Fibroblast of skin of abdomen (primary cell): ENCODE results near the gene NOX1.
"Not testable (repeated sequence)": the region's sequence is repeated elsewhere in the genome, so short reads cannot be mapped to it uniquely, and the experiment has no call there.

ENCODE experiments used
- DNase-seq: peaks from one replicate; pipeline ENCODE4 v3.0.0-alpha.2; 2013

The NOX1 gene

DNA sequence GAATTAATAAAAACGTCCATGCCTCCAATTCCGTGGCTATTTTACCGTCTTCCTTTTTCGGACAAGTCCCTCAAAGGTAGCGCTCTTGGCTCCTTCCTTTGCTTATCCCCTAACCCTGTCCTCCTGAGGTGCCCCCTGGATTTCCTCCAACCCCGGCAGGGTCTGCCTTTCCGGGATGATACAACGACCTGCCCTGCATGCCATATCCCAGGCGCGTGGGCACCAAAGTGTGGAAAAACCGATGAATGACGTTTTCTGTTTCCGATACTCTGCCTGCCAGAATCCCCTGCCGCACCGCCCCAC, 54.7 kb downstream of the NOX1 start:
- no peak for DNase-seq

DNA sequence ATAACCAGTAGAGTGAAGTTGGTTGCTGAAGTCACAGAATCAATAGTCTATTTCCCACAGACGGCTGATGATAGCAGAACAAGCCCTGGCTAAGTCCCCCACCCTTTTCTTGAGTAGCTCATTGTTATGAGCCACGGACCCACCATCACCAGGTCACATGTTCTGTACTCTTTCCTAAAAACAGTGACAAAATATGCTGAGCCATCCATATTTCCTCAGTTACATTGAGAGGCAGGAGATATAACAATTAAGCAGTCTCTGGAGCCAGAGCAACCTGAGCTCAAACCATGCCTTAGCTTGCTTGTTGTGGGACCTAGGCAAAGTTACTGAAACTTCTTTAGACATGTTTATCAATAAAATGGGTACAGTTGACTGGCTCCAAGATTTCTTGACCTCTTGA, 56.8 kb downstream of the NOX1 start:
- no peak for DNase-seq

DNA sequence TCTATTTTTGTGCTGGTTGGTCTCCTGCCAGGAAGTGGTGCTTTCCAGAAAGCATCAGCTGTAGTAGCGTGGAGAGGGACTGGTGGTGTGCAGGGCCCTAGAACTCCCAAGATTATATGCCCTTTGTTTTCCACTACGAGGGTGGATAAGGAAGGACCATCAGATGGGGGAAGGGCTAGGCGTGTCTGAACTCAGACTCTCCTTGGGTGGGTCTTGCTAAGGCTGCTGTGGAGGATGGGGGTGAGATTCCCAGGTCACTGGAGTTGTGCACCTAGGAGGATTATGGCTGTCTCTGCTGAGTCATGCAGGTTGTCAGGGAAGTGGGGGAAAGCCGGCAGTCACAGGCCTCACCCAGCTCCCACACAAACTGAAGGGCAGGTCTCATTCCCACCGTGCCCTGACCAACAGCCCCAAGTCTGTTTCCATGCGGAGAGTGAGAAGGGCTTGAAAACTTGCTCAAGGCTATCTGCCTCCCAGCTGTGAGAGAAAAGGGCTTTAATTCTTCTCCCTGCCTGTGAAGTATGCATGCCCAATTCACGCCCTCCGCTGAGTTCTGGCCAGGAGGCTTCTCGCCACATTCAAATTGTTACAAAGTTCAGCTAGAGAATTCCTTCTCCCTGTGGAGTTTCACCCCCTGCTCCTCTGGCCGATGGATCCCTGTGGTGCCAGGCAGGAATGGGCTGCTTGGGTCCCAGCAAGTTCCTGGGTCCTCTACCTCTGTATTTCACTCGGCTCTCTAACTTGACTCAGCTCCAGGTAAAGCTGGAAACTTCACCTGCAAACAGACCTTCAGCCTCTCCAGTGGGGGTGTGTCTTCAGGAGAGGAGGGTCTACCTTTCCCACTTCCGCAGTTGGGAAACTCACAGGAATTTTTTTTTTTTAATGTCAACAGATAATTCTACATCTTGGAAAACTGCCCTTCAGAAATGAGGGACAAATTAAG, 61.7 kb downstream of the NOX1 start:
- DNase-seq: no peak

DNA sequence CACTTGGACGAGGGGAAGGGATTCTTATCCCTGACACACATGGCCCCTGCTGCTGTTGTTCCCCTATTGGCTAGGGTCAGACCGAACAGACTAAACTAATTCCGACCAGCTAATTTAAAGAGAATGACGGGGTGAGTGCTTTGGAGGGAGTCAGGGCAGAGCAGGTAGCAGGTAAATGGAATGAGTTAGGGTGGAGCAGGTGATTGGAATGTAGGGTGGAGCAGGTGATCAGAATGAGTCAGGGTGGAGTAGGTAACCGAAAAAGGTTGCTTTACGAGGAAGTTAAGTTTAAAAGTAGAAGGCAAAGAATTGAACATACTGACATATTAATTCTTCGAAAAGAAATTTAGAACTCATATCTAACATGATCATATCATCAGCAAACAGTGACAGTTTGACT, 65.9 kb downstream of the NOX1 start:
- DNase-seq: not testable (repeated sequence)

DNA sequence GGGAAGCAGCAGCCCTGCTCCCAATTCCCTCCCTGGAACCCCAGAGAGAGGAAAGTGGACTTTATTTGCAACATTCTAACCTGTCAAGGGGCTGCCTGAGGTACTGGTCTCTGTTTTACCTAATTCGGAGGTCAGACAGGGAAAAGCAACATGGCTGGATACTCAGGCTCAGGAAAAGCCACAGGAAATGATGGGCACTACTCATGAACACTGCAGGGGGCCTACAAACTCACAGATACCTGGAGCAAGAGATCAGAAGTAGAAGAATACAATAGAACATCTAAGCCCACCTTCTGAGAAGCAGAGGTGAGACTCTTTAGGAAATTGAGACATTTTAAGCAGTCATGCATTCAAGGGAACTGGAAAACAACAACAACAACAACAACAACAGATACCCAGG, 69.4 kb downstream of the NOX1 start:
- no peak for DNase-seq

DNA sequence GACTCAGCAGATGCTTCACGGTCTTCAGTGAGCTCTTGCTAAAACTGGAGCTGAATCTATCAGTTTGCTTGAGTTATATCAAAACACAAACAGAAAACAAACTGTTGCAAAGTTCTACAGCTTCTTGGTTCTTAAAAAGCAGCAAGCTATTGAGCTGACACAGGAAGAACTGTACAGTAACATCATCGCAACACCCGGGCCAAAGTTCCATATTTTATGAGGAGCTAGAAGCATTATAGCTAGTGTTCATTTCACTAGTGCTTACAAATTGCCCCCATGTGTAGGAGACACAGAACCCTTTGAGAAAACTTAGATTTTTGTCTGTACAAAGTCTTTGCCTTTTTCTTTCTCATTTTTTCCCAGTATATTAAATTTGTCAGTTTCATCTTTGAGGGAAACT, 71.3 kb downstream of the NOX1 start:
- no peak for DNase-seq

DNA sequence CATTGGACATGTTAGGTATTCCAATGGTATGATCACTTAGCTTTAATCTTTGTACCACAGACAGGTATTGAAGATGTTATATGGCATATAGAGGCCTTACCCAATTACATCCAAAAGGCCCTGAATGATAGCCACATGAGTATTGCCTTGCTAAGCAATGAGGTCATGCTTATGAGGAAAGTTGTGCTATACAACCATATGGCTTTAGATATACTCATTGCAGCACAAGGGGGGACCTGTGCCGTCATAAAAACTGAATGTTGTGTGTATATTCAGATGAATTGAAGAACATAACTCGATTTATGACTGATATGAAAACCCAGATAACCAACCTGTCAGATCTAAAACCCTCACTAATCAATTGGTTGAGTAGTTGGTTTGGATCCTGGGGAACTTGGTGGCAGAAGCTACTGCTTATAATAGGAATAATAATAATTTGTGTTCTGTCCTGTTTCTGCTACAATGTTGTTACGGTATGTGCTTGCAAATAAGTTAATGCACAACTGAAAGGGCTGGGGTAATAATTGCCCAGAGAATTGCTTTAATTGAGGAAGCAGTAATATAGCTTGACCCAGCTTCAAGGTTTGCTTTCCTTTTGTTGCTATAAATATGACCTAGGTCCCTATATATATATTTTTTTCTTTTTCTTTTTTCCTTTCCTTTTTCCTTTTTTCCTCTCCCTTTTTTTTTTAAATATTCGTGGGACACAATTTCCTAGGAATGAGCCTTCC, 75.5 kb downstream of the NOX1 start:
- no peak for DNase-seq

DNA sequence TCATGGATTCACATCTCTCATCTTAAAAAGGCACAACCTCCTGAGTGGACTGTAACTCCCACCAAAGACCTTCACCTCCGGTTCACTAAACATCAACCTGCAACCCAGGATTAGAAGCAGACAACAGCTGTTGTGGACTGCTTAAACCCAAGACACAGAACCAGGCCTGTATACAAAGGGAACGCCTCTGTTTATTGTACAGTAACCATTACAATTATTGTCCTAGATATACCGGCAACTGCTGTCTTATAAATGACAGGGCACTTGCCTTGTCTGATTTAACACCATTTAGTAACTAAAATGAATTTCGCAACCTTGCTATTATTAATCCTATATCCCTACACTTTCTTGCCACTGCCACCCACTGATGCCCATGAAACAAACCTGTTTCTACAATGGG, 76.8 kb downstream of the NOX1 start:
- no peak for DNase-seq

DNA sequence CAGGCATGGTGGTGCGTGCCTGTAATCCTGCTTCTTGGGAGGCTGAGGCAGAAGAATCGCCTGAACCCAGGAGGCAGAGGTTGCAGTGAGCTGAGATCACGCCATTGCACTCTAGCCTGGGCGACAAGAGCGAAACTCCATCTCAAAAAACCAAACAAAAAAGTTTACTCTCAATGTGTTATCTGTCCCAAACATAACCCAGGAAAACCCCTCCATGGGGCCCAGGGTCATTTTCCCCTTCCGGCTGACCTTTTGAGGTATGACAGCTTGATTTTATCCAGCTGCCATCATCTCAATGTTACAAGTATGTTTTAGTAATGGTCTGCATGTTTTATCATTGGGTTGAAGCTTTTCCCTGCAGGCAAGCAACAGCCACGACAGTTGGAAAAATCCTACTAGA, 77.8 kb downstream of the NOX1 start:
- not testable (repeated sequence) for DNase-seq
